ENCODE data around the gene AGER. TPM values are rescaled to one million over a fixed set of nuclear protein-coding genes. Genes with fewer than 3 reads are reported as not detected.
A peak's percentile ranks its signal among the peaks of the same experiment; 100 is the strongest.
"Not testable (repeated sequence)": the region's sequence is repeated elsewhere in the genome, so short reads cannot be mapped to it uniquely, and the experiment has no call there.

AGER gene
- polyA plus RNA-seq = 0.58 TPM

DNA sequence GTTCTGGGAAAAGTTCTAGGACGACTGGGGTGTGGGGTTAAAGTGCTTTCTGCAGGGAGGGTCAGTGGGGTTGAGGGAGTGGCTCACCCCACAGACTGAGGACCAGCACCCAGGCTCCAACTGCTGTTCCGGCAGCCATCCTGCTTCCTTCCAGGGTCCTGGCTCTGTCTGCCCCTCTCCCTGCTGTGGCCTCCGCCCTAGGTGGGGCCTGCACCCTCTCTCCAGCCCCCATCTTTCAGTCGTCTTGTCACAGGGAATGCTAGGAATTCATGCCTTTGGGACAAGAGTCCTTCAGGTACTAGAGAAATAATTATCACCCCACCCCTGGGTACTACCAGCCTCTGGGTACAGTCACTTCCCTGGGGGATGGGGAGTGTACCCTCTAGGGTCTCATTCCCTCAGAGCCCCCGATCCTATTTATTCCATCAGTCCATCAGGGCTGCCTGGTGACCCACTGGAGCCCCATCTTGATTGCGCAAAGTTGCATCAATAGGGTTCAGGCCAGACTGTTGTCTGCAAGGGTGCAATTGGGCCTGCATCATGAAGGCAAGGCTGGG lies at the start of gene AGER:
AGER (minus strand) TSS at position 170 of the 557 bp plus-strand sequence; CDS start at position 139, 31 bp downstream.
- Mint-ChIP-seq H3K36me3 (peaks cover 5% of the 10 kb centered on the region), H3K4me1 (peaks cover 24 to 38% (median 37%) of the 10 kb centered on the region in 3 donors), H3K9me3 (no peaks in the 10 kb centered on the region), H3K4me3 (peak within 1 kb of the TSS in 1 of 4 donors; percentile 74), H3K27ac (peak within 1 kb of the TSS in 1 of 3 donors; percentile 85), H3K27me3 (no peaks in the 10 kb centered on the region)

DNA sequence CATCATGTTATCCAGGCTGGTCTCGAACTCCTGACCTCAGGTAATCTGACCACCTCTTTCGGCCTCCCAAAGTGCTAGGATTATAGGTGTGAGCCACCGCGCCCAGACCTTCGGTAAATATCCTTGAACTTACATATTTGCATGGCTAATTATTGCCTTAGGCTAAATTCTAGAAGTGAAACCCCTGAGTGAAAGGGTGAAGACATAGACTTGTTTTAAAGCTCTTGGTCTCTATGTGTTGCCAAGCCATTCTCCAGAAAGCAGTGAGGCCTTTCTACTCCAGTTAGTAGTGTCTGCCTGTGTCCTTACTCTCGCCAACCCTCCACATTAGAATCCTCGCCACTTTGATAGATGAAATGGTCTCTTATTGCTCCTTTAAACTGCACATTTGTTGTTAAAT lies 42.4 kb upstream of the AGER start:
- peak overlapping the region in 3 of 4 donors; percentile 22 to 81 (median 61) for H3K4me3 Mint-ChIP-seq
- peak overlapping the region; percentile 33 to 90 (median 68) for H3K27ac Mint-ChIP-seq
- no peaks in the 10 kb centered on the region for H3K27me3 Mint-ChIP-seq
- peaks cover 29 to 52% (median 35%) of the 10 kb centered on the region in 3 donors for H3K4me1 Mint-ChIP-seq
- no peaks in the 10 kb centered on the region for H3K36me3 Mint-ChIP-seq
- H3K9me3 Mint-ChIP-seq = peaks cover 0 to 1% (median 0%) of the 10 kb centered on the region in 3 donors

DNA sequence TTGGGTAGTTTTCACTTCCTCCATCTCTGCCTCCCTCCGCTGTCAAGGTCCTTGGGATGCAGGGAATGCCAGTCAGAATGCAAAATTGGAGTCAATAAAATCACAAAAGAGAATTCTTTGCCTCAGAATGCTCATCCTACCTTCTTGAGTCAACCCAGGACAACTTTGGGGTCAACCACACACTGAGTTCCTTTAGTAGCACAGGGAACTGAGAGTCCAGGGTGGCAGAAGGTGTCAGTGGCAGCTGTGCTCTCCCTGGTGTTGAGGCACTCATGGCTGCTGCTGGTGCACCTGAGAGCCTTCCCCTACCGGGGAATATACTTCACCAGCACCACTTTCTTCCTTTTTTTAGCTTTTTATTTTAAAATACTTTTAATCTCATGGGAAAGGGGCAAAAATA lies 40.6 kb upstream of the AGER start:
- Mint-ChIP-seq H3K36me3 (no peaks in the 10 kb centered on the region), H3K27me3 (no peaks in the 10 kb centered on the region), H3K9me3 (peaks cover 0 to 1% (median 0%) of the 10 kb centered on the region in 3 donors), H3K4me3 (peak overlapping the region in 3 of 4 donors; percentile 36 to 77 (median 73)), H3K27ac (peak overlapping the region; percentile 46 to 80 (median 76)), H3K4me1 (peaks cover 29 to 54% (median 37%) of the 10 kb centered on the region in 3 donors)

DNA sequence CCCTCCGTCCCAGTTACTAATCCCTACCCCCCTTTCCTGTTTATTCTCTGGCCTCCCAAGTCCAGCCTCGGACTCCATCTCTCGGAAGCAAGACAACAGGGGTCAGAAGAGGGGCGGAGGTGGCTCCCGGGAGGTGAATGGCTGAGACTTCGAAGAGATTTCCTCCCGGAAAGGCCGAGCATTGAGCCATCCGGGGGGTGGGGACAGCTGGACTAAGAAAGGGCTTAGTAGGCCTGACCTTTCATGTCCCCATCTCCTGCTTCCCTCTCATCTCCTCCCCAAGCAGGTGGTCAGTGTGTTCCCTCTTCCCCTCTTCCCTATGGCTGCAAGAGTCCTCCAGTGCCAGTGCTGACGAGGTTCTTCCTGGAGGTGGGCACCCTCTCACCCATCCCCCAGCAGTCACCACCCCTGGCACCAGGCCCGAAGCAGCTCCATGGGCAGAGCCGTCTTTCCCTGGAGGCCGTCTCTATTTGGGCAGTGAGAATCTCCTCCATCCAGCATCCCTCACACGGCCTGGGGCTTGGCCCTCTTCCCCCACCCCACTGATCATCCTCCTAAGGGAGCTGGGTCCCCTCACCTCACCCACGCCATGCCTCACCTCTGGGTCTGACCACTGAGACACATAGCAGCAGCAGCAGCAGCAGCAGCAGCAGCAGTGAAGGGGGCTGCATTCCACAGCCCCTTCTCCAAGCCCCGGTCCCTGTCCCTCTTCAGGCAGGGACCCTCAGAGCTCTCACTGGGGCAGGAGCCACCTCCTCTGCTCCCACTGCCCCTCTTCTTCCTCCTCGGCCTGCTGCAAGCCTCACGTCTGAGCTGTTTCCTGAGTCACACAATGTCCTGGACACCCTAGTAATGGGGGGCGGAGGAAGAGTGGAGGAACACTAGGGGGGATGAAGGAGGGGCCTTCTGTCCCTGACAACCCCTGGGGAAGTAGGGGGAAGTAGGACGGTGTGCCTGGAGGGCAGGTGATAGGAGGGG lies 39.5 kb upstream of the AGER start, which contains the start of gene NOTCH4:
NOTCH4 (minus strand) TSS at position 810 of the 978 bp plus-strand sequence; CDS start at position 671, 139 bp downstream.
- H3K27me3 Mint-ChIP-seq = peaks cover 6% of the 10 kb centered on the region
- H3K9me3 Mint-ChIP-seq = peaks cover 0 to 1% (median 0%) of the 10 kb centered on the region in 3 donors
- H3K36me3 Mint-ChIP-seq = no peaks in the 10 kb centered on the region
- peaks cover 28 to 52% (median 42%) of the 10 kb centered on the region in 3 donors for H3K4me1 Mint-ChIP-seq
- peak within 1 kb of the TSS; percentile 51 to 80 (median 76) for H3K27ac Mint-ChIP-seq
- H3K4me3 Mint-ChIP-seq = peak within 1 kb of the TSS in 3 of 4 donors; percentile 36 to 78 (median 73)

DNA sequence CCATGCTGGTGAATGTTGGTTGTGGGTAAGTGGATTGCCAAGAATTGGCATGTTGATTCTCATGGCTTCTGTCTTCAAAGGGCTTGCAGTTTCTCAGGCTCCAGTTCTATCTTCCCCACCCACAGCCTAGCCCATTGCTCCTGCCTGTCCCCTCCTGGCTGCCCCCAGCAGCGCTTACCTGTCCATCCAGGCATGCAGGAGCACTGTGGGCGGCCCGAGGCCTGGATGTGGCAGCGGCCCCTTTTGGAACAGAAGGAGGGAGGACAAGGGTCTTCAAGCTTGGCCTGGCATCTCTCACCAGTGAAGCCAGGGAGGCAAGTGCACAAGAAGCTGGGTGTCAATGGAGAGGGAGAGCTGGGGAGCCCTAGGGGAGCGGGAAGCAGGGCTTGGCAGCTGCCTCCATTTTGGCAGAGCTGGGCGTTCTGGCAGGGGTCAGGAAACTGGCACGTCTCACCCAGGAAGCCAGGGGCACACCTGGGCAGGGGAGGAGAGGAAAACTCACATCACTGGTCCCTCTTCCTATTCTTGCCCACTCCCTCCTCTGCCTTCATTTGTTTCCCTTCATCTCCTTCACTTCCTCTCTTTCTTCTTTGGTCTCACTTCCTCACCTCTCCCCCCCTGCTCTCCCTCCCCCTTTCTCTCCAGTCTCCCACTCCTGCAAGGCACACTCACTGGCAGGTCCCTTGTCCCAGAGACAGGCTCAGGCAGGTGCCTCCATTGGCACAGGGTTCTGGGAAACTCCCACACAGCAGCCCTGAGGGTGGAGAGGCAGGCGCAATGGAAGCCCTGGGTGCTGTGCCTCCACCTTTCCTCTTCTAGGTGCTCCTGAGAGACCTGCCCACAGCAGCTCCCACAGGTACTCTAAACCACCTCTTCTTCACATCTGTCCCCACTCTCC lies 38.5 kb upstream of the AGER start:
- Mint-ChIP-seq H3K9me3 (no peaks in the 10 kb centered on the region), H3K27me3 (peaks cover 8% of the 10 kb centered on the region), H3K36me3 (no peaks in the 10 kb centered on the region), H3K27ac (peak overlapping the region in 2 of 3 donors; percentile 51 to 80), H3K4me3 (peak overlapping the region in 2 of 4 donors; percentile 18 to 54), H3K4me1 (peaks cover 25 to 47% (median 44%) of the 10 kb centered on the region in 3 donors)

DNA sequence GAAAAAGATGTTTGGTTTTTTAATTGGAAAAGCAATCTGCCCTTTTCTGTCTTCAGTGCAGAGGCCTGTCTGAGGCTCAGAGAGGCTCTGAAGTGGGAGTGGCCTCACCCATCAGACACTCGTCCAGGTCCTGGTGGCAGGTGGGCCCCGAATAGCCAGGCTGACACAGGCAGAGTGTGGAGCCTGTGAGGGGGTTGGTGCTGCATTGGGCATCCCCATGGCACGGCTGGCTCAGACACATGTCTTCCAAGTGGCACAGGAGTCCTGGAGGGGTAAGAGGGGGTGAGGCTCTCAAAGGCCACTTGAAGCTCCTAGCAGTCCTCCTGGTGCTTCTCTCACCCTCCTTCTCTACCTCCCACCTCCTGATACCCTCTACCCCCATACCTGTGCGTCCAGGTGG lies 36.0 kb upstream of the AGER start:
- Mint-ChIP-seq H3K9me3 (no peaks in the 10 kb centered on the region), H3K4me3 (no peak overlapping the region), H3K27me3 (peaks cover 8% of the 10 kb centered on the region), H3K27ac (no peak overlapping the region), H3K36me3 (no peaks in the 10 kb centered on the region), H3K4me1 (peaks cover 23 to 35% (median 32%) of the 10 kb centered on the region in 3 donors)

DNA sequence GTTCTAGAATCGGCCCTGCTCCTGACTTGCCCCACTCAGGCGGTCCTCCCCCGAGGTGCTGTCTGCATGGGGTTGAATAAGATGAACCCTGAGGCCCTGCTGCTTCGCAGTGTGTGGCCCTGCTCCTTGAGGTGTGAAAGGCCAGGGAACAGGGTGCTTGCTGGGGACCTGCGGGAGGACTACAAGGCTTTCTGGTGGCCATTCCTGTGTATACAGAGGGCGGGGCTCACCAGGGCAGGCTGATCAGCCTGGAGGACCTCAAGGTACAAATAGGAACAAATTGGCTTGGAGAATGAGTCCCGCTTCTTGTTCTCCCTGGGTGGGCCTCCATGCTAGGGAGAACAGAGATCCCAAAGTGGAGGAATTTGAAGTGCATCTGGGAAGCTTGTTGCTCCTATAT lies 34.1 kb upstream of the AGER start:
- H3K36me3 Mint-ChIP-seq = no peaks in the 10 kb centered on the region
- H3K27me3 Mint-ChIP-seq = peaks cover 8% of the 10 kb centered on the region
- no peaks in the 10 kb centered on the region for H3K9me3 Mint-ChIP-seq
- H3K4me1 Mint-ChIP-seq = peaks cover 11 to 21% (median 21%) of the 10 kb centered on the region in 3 donors
- no peak overlapping the region for H3K27ac Mint-ChIP-seq
- H3K4me3 Mint-ChIP-seq = no peak overlapping the region

DNA sequence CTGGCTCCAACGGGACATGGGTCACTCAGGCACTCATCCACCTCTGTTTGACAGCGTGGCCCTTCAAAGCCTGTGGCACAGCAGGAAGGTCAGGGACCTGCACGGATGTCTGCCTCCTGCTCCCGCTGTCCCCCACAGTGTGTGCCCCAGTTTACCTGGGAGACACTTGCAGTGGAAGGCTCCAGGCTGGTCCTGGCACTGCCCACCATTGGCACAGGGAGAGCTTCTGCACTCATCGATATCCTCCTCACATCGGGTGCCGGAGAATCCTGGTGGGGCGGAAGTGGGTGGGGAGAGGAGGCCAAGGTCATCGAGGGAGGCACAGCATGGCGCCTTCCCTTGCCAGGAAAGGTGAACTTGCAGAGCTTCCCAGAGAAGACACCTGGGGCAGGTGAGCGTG lies 32.9 kb upstream of the AGER start:
- Mint-ChIP-seq H3K27ac (no peak overlapping the region), H3K36me3 (no peaks in the 10 kb centered on the region)

DNA sequence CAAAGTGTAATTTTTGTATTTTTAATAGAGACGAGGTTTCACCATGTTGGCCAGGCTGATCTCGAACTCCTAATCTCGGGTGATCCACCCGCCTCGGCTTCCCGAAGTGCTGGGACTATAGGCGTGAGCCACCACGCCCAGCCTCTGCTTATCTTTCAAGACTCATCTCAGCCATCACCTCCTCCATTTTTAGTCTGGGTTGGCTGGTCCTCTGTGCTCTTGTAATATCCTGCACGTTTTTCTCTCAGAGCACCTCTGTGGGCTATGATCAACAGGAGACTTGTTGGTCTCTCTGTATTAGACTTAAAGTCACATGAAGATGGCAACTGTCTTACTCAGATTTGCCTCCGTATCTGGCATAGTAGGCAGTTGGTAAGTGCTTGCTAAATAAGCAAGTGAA lies 32.2 kb upstream of the AGER start:
- H3K27ac Mint-ChIP-seq = peak overlapping the region in 1 of 3 donors; percentile 59
- no peak overlapping the region for H3K4me3 Mint-ChIP-seq
- H3K27me3 Mint-ChIP-seq = peaks cover 8% of the 10 kb centered on the region
- H3K4me1 Mint-ChIP-seq = peaks cover 2 to 10% (median 5%) of the 10 kb centered on the region in 3 donors
- H3K36me3 Mint-ChIP-seq = no peaks in the 10 kb centered on the region
- H3K9me3 Mint-ChIP-seq = no peaks in the 10 kb centered on the region

More for the DNA sequence above, 32.9 kb upstream of the AGER start:
- Mint-ChIP-seq H3K4me3 (peak overlapping the region in 1 of 4 donors; percentile 17), H3K9me3 (no peaks in the 10 kb centered on the region), H3K4me1 (peaks cover 2 to 15% (median 10%) of the 10 kb centered on the region in 3 donors), H3K27me3 (peaks cover 8% of the 10 kb centered on the region)

DNA sequence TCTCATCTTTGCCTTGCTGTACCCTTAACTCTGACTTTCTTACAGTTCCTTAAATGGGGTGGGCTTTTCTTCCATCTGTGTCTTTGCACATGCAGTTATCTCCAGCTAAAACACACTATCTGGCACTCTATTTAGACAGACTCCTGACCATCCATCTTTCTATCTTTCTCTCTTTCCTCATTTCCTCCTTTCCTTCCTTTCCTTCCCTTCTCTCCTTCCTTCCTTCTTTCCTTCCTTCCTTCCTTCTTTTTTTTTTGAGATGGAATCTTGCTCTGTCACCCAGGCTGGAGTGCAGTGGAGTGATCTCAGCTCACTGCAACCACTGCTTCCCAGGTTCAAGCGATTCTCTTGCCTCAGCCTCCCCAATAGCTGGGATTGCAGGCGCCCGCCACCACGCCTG lies 31.6 kb upstream of the AGER start:
- Mint-ChIP-seq H3K4me1 (peaks cover 2 to 10% (median 5%) of the 10 kb centered on the region in 3 donors), H3K4me3 (no peak overlapping the region), H3K36me3 (no peaks in the 10 kb centered on the region), H3K9me3 (no peaks in the 10 kb centered on the region), H3K27ac (no peak overlapping the region), H3K27me3 (peaks cover 8% of the 10 kb centered on the region)

DNA sequence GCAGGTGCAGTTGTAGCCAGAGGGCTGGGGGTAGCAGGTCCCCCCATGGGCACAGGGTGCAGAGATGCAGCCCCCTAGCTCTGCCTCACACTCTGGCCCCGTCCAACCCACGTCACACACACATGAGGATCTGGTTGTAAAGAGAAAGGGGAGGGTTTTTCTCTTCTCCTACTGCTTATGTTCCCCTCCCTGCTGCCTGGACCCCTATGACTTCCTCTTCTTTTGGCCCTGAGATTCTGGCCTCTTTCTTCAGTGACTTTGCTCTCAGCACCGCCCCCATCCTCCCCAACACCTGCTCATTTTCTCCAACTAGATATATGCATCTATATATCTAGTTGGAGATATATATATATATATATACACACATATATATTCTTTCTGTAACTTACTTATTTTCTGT lies 30.1 kb upstream of the AGER start:
- no peaks in the 10 kb centered on the region for H3K9me3 Mint-ChIP-seq
- peak overlapping the region in 1 of 3 donors; percentile 28 for H3K27ac Mint-ChIP-seq
- peaks cover 8% of the 10 kb centered on the region for H3K27me3 Mint-ChIP-seq
- no peaks in the 10 kb centered on the region for H3K36me3 Mint-ChIP-seq
- H3K4me1 Mint-ChIP-seq = peaks cover 3 to 10% (median 5%) of the 10 kb centered on the region in 3 donors
- no peak overlapping the region for H3K4me3 Mint-ChIP-seq

DNA sequence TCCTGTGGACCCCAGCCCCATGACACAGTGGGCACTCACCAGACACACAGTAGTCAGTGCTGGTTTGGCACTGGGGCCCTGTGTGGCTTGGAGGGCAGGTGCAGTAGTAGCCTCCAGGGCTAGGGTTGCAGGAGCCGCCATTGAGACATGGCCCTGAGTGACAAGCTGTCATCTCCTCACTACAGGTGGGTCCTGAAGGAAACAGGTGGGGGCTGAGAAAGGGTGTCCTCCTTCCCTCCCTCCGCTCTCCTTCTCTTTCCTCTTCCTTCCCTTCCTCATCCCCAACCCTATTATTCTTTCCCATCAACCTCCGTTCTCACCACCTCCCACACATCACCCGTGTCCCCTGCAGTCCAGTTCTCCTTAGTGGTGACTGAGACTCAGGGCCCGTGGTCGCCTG lies 29.6 kb upstream of the AGER start:
- H3K36me3 Mint-ChIP-seq = no peaks in the 10 kb centered on the region
- no peak overlapping the region for H3K4me3 Mint-ChIP-seq

DNA sequence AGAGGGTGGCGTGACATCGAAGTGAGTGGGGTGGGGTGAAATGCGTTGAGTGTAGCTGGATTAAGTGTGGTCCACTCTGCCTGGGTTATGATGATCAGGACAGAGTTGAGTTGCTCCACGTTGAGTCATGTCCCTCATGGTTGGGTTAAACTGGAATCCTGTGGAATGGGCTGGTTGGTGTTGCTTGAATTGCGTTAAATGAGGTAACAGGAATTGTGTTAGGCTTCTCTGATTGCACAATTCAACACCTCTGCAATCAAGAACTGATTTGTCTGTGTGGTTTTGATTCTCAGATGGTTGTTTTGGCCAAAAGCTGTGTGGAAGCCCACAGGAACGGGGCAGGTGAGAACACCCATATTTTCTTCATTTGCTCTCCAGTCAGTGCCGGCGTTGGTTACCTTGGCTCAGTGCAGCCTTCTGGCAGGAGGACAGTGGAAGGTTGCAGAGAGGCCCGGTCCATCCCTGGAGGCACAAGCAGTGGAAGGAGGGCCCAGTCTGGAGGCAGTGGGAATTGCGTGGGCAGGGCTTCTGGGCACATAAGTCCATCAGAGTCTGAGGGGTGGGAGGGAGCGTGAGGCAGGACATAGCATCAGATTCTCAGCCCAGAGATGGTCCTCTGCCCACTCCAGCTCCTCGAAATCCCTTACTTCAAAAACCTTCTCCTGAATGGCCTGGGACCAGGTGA lies 28.2 kb upstream of the AGER start:
- Mint-ChIP-seq H3K27ac (peak overlapping the region in 1 of 3 donors; percentile 33), H3K27me3 (no peaks in the 10 kb centered on the region), H3K4me3 (no peak overlapping the region), H3K4me1 (peaks cover 5 to 6% (median 6%) of the 10 kb centered on the region in 3 donors), H3K9me3 (no peaks in the 10 kb centered on the region), H3K36me3 (no peaks in the 10 kb centered on the region)

More for the DNA sequence above, 29.6 kb upstream of the AGER start:
- H3K9me3 Mint-ChIP-seq = no peaks in the 10 kb centered on the region
- peaks cover 3% of the 10 kb centered on the region for H3K27me3 Mint-ChIP-seq
- peaks cover 3 to 6% (median 5%) of the 10 kb centered on the region in 3 donors for H3K4me1 Mint-ChIP-seq
- no peak overlapping the region for H3K27ac Mint-ChIP-seq

DNA sequence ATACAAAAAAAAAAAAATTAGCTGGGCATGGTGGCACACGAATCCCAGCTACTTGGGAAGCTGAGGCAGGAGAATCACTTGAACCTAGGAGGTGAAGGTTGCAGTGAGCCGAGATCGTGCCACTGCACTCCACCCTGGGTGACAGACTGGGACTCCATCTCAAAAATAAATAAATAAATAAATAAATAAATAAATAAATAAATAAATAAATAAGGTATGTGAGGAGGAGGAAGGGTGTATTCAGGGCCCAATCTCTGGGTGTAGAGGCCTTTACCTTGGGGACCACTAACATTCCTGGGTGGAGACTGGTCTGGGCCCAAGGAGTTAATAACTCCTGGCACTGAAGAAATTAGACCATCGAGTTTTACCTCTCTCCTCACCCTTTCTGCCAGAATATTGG lies 27.4 kb upstream of the AGER start:
- not testable (repeated sequence) for H3K27ac Mint-ChIP-seq, H3K36me3 Mint-ChIP-seq

More for the DNA sequence above, 27.4 kb upstream of the AGER start:
- not testable (repeated sequence) for H3K4me3 Mint-ChIP-seq, H3K9me3 Mint-ChIP-seq, H3K27me3 Mint-ChIP-seq, H3K4me1 Mint-ChIP-seq
